ENCODE measurements around the gene SELENOS. TPM values are rescaled to one million over a fixed set of nuclear protein-coding genes. Genes with fewer than 3 reads are reported as not detected.

Gene SELENOS, protein sequence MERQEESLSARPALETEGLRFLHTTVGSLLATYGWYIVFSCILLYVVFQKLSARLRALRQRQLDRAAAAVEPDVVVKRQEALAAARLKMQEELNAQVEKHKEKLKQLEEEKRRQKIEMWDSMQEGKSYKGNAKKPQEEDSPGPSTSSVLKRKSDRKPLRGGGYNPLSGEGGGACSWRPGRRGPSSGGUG
- total RNA-seq (2011; cell fraction: chromatin; rRNA removed; ENCODE audit: low replicate concordance), result 53.9 and 71.0 TPM in 2 replicates
- total RNA-seq (2011; cell fraction: nucleolus; rRNA removed), result 72.0 and 80.9 TPM in 2 replicates
- 87.4 and 90.5 TPM in 2 replicates for total RNA-seq (2011; cell fraction: nucleoplasm; rRNA removed)
- 51.6 and 56.9 TPM in 2 replicates for total RNA-seq (2014; rRNA removed)
- total RNA-seq (2014; rRNA removed; fragmentation: Illumina TruSeq; extraction: Trizol), result 57.2 and 59.6 TPM in 2 replicates
- total RNA-seq (2015; rRNA removed; fragmentation: Illumina TruSeq; extraction: Trizol), result 45.5 and 47.9 TPM in 2 replicates
- 37.9 and 39.6 TPM in 2 replicates for total RNA-seq (2021)
- polyA plus RNA-seq (2011; rRNA removed), result 46.5 and 55.8 TPM in 2 replicates
- polyA plus RNA-seq (2011; cell fraction: cytosol; rRNA removed), result 30.6 and 48.2 TPM in 2 replicates
- polyA plus RNA-seq (2011; cell fraction: nucleus; rRNA removed), result 18.7 and 26.8 TPM in 2 replicates
- 40.6 and 47.0 TPM in 2 replicates for polyA plus RNA-seq (2012)
- polyA plus RNA-seq (2014; fragmentation: Illumina TruSeq; extraction: Trizol), result 42.1 and 43.0 TPM in 2 replicates
- 10 to 100 TPM; 24.9 to 36.6 TPM for polyA plus RNA-seq (2014; fragmentation: Nextera tagmentation; extraction: Ambion mirVana)
- polyA plus RNA-seq (2014; rRNA removed), result 54.8 and 57.4 TPM in 2 replicates
- polyA minus RNA-seq (2011; rRNA and poly(A)+ RNA removed), result 34.8 and 38.5 TPM in 2 replicates
- polyA minus RNA-seq (2011; cell fraction: cytosol; rRNA and poly(A)+ RNA removed), result 8.6 and 8.9 TPM in 2 replicates
- 13.5 and 23.5 TPM in 2 replicates for polyA minus RNA-seq (2011; cell fraction: nucleus; rRNA and poly(A)+ RNA removed)
- percentile 92 among the genes with signal in this experiment for Bru-seq, nascent RNA
- BruChase-seq, experiment 1, labeled RNA remaining after a 2-hour chase, result percentile 85 among the genes with signal in this experiment
- BruChase-seq, experiment 2, labeled RNA remaining after a 6-hour chase, result percentile 85 among the genes with signal in this experiment
- long read RNA-seq, experiment 1, transcript SELENOS-203 (6 exons, 1,188 nt), result major isoform, 236 of 290 reads
- long read RNA-seq, experiment 1, transcript SELENOS-201 (7 exons, 1,439 nt), result minor isoform, 7 of 290 reads
- long read RNA-seq, experiment 1, transcript SELENOS-204 (4 exons, 856 nt), result minor isoform, 6 of 290 reads
- long read RNA-seq, experiment 1, transcript SELENOS-206 (3 exons, 556 nt), result minor isoform, 7 of 290 reads
- long read RNA-seq, experiment 1, partial matches to known transcripts, result 6 of 290 reads
- long read RNA-seq, experiment 1, other reads (novel, unspliced or antisense), result 28 of 290 reads
- long read RNA-seq, experiment 2, transcript SELENOS-203 (6 exons, 1,188 nt), result major isoform, 36 of 50 reads
- long read RNA-seq, experiment 2, partial matches to known transcripts, result 2 of 50 reads
- long read RNA-seq, experiment 2, other reads (novel, unspliced or antisense), result 10 of 50 reads
- long read RNA-seq, experiment 3, transcript SELENOS-206 (3 exons, 556 nt), result minor isoform, 6 of 38 reads
- long read RNA-seq, experiment 3, transcript SELENOS-203 (6 exons, 1,188 nt), result major isoform, 26 of 38 reads
- long read RNA-seq, experiment 3, partial matches to known transcripts, result 0 of 38 reads
- long read RNA-seq, experiment 3, other reads (novel, unspliced or antisense), result 1 of 38 reads

DNA sequence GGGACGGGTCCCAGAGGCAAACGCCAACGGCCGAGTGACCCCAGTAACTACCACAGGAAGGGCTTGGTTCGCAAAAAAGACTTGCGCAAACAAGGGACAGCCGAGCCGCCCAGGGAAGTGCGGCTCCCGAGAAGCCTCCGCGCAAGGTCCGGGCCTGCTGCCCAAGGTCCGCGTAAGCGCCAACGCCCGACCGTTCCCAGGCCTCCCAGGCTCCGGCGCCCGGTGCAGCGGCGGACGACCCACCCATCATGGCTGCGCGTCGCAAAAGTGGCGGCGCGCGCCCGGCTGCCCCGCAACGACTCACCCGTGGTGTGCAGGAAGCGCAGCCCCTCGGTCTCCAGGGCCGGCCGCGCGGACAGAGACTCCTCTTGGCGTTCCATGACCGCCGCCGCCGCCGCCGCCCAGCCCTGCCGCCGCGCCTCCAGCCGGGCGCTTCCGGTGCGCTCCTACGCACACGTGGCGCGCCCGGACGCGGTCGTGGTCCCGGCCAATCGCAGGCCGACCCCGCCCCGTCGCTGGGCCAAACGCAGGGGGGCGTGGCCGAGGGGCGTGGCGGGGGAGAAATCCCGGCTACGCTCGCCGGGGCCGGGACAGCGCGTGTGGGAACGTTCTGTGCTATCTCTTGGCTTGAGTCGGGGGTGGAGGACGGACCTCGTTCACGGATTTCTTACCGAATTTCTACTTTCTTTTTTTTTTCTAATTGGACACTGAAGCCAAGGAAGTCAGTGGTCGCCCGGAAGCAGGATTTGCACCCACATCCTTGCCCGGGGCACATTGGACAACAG lies at the start of gene SELENOS:
Gene SELENOS, minus strand, starts transcription at position 448 of the 785 bp plus-strand sequence. Its CDS starts 68 bp downstream, at position 380.
- POLR2A ChIA-PET, result interaction anchor here (1.3 to 1.5 kb wide), 2 partner anchors 9 to 21 kb away, joined by 3 to 8 read pairs; no protein-coding TSS in a partner anchor
- Histone ChIP-seq H4K20me1 (replicated peaks; ENCODE audit: control insufficient read depth, insufficient read depth, low read length) (peaks cover 11% of the 10 kb centered on the region; the same call in 1 of the 2 replicates), H3K27ac (ENCODE audit: extremely low read depth, low read depth, low read length) (peak within 1 kb of the TSS; percentile 72), H3K9ac (ENCODE audit: insufficient read depth in 1 of 2, low read depth in 2 of 2, low read length in 2 of 2) (peak within 1 kb of the TSS; percentile 92 to 97), H3K9me1 (ENCODE audit: control insufficient read depth, insufficient read depth, low read length) (no peaks in the 10 kb centered on the region), H3K4me3 (peak within 1 kb of the TSS; percentile 98), H3K36me3 (ENCODE audit: control insufficient read depth, insufficient read depth, low read length) (peaks cover 61% of the 10 kb centered on the region), H3K4me1 (replicated peaks in 1 of 2; ENCODE audit: control insufficient read depth in 2 of 2, insufficient read depth in 2 of 2, low read length in 2 of 2) (peaks cover 6 to 10% of the 10 kb centered on the region in 2 experiments; a peak in 4 of 5 replicates), H3K4me2 (ENCODE audit: insufficient read depth, low read length) (peak within 1 kb of the TSS; percentile 97), H3K9me3 (replicated peaks; ENCODE audit: control insufficient read depth, insufficient read depth, low read depth, low read length) (no peaks in the 10 kb centered on the region), H2AFZ (ENCODE audit: low read depth, low read length) (peak within 1 kb of the TSS; percentile 79), H3K27me3 (ENCODE audit: control insufficient read depth in 2 of 2, insufficient read depth in 2 of 2, low read length in 2 of 2) (no peaks in the 10 kb centered on the region), H3K79me2 (ENCODE audit: control insufficient read depth, insufficient read depth, low read length) (peaks cover 19% of the 10 kb centered on the region)
- TSS peak; percentile 32 for BruUV-seq (replicated peaks)
- WGBS (ENCODE audit: insufficient coverage, low coverage, missing lambda C conversion rate), result under 1% methylated on average over 49 of the region's 91 CpGs
- ATAC-seq, result peak; percentile 98
- intact Hi-C loops (cut with micrococcal nuclease), result loop anchor here (5.0 kb wide), 1 partner anchor 260 kb away; no protein-coding TSS in a partner anchor
- peak; percentile 59 for FAIRE-seq
- in situ Hi-C loops (cut with MboI), result no loop called here
- CTCF ChIA-PET (ENCODE audit: low intra/inter-chr PET ratio), result interaction anchor here (0.6 to 0.9 kb wide), 2 partner anchors 185 to 365 kb away, joined by 3 to 4 read pairs; no protein-coding TSS in a partner anchor
- DNase-seq (ENCODE audit: extremely low read depth in 1 of 4, low spot score in 3 of 4), result peak; percentile 91 to 94 (median 92)
- TF ChIP-seq, protein P1, sequence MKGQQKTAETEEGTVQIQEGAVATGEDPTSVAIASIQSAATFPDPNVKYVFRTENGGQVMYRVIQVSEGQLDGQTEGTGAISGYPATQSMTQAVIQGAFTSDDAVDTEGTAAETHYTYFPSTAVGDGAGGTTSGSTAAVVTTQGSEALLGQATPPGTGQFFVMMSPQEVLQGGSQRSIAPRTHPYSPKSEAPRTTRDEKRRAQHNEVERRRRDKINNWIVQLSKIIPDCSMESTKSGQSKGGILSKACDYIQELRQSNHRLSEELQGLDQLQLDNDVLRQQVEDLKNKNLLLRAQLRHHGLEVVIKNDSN (CRISPR knock-in tag; IDR thresholded peaks at IDR 0.05), result peak; percentile 59
- TF ChIP-seq CREB1 (IDR thresholded peaks at IDR 0.05), result peak; percentile 94
- peak; percentile 84 for TF ChIP-seq CREB1 (CRISPR knock-in tag; IDR thresholded peaks at IDR 0.05)
- peak in 1 of 2 experiments; percentile 72; a peak in 2 of 4 replicates for TF ChIP-seq HDAC1 (IDR thresholded peaks at IDR 0.05)
- TF ChIP-seq ZNF77 (CRISPR knock-in tag; IDR thresholded peaks at IDR 0.05), result no peak
- peak; percentile 98 for TF ChIP-seq CTBP1 (IDR thresholded peaks at IDR 0.05; ENCODE audit: borderline replicate concordance)
- TF ChIP-seq, protein P2, sequence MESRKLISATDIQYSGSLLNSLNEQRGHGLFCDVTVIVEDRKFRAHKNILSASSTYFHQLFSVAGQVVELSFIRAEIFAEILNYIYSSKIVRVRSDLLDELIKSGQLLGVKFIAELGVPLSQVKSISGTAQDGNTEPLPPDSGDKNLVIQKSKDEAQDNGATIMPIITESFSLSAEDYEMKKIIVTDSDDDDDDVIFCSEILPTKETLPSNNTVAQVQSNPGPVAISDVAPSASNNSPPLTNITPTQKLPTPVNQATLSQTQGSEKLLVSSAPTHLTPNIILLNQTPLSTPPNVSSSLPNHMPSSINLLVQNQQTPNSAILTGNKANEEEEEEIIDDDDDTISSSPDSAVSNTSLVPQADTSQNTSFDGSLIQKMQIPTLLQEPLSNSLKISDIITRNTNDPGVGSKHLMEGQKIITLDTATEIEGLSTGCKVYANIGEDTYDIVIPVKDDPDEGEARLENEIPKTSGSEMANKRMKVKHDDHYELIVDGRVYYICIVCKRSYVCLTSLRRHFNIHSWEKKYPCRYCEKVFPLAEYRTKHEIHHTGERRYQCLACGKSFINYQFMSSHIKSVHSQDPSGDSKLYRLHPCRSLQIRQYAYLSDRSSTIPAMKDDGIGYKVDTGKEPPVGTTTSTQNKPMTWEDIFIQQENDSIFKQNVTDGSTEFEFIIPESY (CRISPR knock-in tag; IDR thresholded peaks at IDR 0.05), result 0 out of 2 replicates have a peak, but pooled peaks have one; percentile 41
- TF ChIP-seq ILF3 (IDR thresholded peaks at IDR 0.05; ENCODE audit: borderline replicate concordance), result peak; percentile 81; the same call in 1 of the 2 replicates
- TF ChIP-seq SIN3B (IDR thresholded peaks at IDR 0.05; ENCODE audit: low read depth), result peak; percentile 87
- no peak for TF ChIP-seq KDM4B (IDR thresholded peaks at IDR 0.05; ENCODE audit: borderline replicate concordance in 2 of 2, low read depth in 1 of 2)

Measured in K562 (cell line).